Kidney capillary endothelial cell (primary cell): ENCODE results near the gene ERBB4.
"Not testable (repeated sequence)": the region's sequence is repeated elsewhere in the genome, so short reads cannot be mapped to it uniquely, and the experiment has no call there.

Experiments
- DNase-seq: peaks from one replicate; pipeline ENCODE4 v3.0.0-alpha.2; 2018; ENCODE audit warnings: low spot score

ERBB4 gene

GRCh38 chr2:211545582-211545981, 993.0 kb downstream of the ERBB4 start:
- DNase-seq = no peak

- no peak for DNase-seq
Measured at GRCh38 chr2:211534632-211535031, 1004.0 kb downstream of the ERBB4 start.

GRCh38 chr2:211524248-211524647, 1014.4 kb downstream of the ERBB4 start:
- not testable (repeated sequence) for DNase-seq

- no peak for DNase-seq
Measured at GRCh38 chr2:211516537-211516936, 1022.1 kb downstream of the ERBB4 start.

- no peak for DNase-seq
Measured at GRCh38 chr2:211514049-211514448, 1024.6 kb downstream of the ERBB4 start.

GRCh38 chr2:211513446-211513845, 1025.2 kb downstream of the ERBB4 start:
- no peak for DNase-seq

DNA sequence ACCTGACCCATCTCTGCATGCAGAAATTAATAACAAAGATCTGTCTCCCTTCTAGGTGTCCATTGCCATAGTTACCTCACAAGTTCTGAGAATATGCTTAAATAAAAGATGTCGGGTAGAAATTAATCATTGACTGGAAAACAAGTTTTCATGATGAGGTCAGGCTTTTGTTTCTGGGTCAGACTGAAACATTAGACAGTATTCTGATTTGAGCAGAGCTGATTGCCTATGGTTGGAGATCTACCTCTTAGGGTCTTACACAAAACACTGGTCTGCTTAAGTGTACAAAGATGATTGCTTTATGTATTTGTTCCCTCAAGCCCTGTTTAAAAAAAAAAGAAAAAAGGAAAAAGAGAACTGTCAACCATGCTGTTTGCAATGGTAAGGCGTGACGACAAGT, 1025.8 kb downstream of the ERBB4 start:
- no peak for DNase-seq

- no peak for DNase-seq
Measured at GRCh38 chr2:211503856-211504255, 1034.7 kb downstream of the ERBB4 start.

DNA sequence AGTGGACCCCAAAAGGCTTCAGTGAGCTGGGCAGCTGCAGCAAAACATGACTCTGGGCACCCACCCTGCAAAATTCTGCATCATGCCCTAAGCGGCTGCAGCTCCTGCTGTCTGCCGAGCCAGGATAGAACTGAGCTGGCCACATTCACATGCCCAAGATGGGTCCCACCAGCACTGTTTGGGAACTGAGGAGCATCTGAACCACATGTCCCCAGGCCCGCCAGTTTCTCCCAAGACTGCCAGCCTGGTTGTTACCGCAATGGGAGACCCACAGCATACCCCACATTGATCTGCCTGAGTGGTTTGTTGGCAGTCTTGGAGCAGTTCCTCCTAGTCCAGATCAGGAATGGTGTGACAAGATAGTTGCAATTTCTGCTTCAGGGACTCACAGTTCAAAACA, 1035.4 kb downstream of the ERBB4 start:
- DNase-seq = no peak

GRCh38 chr2:211498551-211499205, 1039.9 kb downstream of the ERBB4 start:
- no peak for DNase-seq

GRCh38 chr2:211495339-211495738, 1043.3 kb downstream of the ERBB4 start:
- no peak for DNase-seq

GRCh38 chr2:211494536-211494935, 1044.1 kb downstream of the ERBB4 start:
- DNase-seq = no peak

DNA sequence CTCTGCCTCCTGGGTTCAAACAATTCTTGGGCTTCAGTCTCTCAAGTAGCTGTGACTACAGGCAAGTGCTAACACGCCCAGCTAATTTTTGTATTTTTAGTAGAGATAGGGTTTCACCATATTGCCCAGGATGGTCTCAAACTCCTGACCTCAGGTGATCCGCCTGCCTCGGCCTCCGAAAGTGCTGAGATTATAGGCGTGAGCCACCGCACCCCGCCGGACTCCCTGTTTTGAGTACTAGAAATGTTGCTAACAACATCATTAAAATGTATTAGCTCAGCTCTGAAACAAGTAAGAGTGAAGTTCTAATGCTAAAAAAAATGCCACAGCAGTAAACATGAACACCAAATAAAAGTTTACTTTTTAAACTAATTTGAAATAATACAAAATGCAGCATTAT, 1044.5 kb downstream of the ERBB4 start:
- DNase-seq = no peak

DNA sequence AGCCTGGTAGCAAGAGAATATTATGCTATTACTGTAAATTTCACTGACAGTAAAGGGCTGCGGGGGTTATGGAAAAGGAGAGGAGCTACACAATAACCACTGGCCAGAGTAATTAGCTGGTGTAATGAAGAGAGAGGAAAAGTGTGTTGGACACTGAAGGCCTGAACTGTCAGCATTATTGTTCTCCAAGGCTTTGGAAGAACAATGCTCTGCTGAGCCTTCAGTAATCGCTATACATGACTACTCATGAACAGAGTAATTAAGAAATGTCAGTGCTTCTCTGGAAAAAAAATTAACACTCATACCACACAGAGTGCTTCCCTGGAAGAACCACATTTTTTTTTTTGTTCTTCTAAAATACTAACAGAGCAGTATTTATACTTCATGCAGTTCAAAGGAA, 1050.9 kb downstream of the ERBB4 start:
- DNase-seq = no peak

DNA sequence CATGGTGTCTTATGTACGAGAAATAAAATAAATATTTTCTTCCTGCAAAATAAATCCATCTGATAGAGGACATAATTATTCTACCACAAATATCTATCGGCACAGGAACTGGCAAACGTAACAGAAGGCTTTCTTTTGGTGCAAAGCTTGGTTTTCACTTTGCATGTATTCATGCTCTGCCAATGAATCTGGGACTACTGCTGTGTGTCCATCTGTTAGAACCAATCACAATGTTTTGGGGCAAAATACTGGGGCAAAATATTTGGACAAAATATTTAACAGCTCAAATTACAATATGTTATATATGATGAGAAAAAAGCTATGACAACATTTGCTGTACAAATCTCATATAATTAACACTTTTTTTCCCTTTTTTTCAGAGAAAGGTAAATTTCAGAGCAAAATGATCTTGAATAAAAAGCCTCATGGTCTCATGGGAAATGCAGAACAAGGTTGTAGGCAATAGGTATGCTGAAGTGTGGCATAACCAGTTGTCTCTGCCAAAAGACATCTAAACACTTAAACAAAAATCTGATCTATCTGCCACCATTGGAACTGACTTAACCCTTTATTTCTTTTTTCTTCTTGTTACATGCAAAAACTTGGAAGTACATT, 1059.0 kb downstream of the ERBB4 start:
- DNase-seq = no peak

GRCh38 chr2:211477537-211478275, 1060.9 kb downstream of the ERBB4 start:
- no peak for DNase-seq

GRCh38 chr2:211473116-211473515, 1065.5 kb downstream of the ERBB4 start:
- DNase-seq = no peak

DNA sequence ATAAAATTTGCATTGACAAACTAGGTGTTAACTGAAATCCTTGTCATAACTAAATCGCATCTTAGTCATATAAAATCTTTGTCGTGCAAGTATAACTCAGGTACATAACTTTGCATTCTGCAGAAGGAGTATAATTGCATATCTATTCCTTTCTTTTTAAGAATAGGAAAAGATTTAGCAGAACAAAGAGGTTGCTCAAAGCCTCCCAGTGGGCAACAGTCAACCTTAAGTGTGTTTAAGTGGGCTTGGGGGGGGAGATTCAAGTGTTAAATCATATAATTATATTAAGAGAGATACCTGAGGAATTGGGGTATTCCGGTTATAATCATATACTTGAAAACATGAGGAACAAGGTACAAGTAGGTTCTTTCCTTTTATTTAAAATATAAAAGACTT, 1068.9 kb downstream of the ERBB4 start:
- DNase-seq = no peak

GRCh38 chr2:211468877-211469663, 1069.5 kb downstream of the ERBB4 start:
- DNase-seq = no peak

- DNase-seq = no peak
Measured at GRCh38 chr2:211468217-211468616, 1070.4 kb downstream of the ERBB4 start.

- DNase-seq = no peak
Measured at GRCh38 chr2:211463397-211463796, 1075.2 kb downstream of the ERBB4 start.

- DNase-seq = no peak
Measured at GRCh38 chr2:211458974-211459373, 1079.6 kb downstream of the ERBB4 start.

DNA sequence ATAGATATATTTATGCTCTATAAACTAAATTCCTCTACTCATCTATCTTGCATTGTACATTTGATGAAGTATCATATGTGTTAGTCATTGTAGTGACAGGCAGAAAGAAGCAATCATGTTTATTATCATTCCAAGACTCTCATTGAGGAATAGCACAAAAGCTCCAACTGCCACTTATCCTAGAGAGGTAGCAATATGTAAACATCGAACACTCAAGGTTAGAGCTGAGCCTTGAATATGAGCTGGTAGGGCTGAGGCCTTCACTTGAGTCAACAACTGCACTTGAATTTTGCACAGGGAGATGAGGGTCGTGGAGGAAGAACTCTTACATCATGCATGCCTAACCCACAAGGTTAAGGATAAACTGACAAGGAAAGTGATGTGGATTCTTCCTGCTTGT, 1081.3 kb downstream of the ERBB4 start:
- no peak for DNase-seq
